HG03060 (cell line): ENCODE results near the gene C22orf23.
A peak's percentile ranks its signal among the peaks of the same experiment; 100 is the strongest.
"Not testable (repeated sequence)": the region's sequence is repeated elsewhere in the genome, so short reads cannot be mapped to it uniquely, and the experiment has no call there.

ENCODE experiments used
- ATAC-seq: cut with Tn5 transposase; IDR thresholded peaks from one replicate; pipeline ENCODE4 v1.9.1; 2021; ENCODE audit warnings: low read depth, moderate number of reproducible peaks; ENCODE audit not compliant: unreplicated experiment

C22orf23 gene

DNA sequence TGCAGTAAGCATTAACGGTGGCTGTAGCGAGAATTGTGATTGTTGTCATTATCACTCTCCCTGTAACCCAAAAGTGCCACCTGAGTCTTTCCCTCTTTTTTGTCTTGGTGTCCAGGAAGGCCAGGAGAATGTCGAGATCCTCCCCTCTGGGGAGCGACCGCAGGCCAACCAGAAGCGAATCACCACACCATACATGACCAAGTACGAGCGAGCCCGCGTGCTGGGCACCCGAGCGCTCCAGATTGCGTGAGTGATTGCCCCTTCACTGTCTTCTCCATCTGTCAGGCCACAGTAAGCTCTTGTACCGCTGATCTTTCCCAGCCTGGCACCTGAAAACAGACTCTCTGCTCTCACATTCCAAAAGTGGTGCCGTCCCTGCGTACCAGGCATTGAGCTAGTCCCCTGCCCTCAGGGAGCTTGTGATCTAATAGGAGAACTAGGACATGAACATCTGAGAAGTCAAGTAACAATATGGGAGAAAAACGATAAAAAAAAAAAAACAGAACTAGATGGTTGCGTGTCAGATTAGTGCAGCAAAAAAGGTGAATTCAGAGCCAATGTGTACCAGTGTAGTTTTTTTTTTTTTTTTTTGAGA lies 5.9 kb upstream of the C22orf23 start:
- ATAC-seq, result no peak

DNA sequence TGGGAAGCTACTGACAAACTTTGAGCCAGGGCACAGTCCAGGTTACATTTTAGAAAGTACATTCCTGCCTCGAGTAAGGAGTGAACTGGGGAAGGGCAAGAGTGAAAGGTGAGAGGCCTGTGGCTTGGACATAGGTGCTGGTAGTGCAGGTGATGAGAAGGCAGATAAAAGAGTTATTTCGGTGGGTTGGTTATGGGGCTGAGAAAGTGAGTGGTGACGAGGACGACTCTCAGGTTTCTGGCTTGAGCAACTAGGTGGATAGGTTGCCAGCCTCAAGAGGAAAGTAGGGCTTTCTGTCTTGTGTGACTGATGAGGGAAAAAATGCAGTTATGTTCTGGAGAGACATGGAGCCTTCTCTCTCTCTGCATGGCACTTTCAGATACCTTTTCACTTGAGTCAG lies 3.8 kb upstream of the C22orf23 start:
- ATAC-seq, result no peak

DNA sequence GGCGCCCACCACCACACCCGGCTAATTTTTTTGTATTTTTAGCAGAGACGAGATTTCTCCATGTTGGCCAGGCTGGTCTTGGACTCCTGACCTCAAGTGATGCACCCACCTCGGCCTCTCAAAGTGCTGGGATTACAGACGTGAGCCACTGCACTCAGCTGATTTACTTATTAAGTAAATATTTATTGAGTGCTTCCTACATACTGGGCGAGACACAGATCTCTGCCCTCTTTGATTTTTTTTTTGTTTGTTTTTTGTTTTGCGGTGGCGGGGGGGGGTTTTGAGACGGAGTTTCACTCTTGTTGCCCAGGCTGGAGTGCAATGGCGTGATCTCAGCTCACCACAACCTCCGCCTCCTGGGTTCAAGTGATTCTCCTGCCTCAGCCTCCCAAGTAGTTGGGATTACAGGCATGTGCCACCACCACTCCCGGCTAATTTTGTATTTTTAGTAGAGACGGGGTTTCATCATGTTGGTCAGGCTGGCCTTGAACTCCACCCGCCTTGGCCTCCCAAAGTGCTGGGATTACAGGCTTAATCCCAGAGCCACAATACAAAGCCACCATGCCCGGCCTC lies 2.5 kb upstream of the C22orf23 start:
- ATAC-seq, result not testable (repeated sequence)

DNA sequence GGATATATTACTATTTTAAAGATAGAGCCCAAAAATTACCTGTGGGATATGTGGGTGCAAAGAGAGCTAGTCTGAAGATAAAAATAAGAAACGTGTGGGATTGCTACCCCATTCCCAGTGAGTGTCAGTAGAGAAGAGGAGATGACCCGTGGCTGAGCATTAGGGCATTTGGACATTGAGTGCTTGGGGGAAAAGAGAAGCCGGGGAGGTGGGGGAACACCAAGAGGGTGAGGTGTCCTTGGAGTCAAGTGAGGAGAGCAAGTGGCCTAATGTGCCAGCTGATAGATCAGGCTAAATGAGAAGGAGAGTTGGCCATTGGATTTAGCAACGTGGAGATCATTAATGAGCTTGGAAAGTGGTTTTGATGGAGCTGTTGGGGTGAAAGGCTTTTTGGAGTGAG lies 1.3 kb upstream of the C22orf23 start:
- no peak for ATAC-seq

DNA sequence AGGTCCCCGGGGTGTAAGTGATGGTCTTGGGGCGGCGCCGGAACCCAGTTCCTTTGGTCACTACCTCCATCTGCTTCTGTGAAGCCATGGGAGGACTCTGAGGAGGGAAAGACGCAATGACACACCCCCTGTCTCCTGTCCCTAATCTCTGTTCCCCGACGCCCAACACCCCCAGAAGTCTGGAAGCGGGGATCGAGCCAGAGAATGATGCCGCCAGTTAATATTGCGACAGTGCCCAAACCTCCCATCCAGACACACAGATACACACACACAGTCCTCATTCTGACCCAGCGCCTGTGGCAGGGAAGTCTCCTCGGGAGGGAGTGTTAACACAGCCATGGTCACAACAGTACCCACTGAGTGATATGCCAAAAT lies 352 bp downstream of the C22orf23 start:
- peak; percentile 31 for ATAC-seq

DNA sequence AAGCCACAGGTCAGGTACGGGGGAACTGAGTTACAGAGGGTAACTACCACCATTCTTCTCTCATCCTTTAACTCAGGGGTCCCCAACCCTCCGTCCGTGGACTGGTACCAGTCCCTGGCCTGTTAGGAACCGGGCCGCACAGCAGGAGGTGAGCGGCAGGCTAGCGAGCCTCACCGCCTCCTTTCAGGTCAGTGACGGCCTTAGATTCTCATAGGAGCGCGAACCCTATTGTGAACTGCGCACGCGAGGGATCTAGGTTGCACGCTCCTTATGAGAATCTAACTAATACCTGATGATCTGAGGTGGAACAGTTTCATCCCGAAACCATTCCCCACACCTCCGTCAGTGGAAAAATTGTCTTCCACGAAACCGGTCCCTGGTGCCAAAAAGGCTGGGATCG lies 772 bp downstream of the C22orf23 start:
- not testable (repeated sequence) for ATAC-seq

DNA sequence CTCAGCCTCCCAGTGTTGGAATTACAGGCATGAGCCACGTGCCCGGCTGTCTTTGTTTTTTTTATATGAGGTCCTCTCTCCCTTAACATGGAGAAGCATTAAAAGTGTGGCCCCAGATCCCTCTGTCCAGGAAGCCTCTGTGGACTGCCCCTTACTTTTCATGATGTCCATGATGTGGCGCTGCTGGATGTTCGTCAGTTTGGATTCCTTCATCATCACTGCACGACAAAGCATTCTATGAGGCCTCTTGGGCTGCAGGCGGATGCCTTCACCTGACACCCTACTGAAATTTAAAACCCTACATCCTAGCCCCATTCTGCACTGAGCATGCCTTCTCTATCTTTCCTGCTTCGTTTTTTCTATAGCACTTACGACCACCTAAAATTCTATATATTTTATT lies 2.1 kb downstream of the C22orf23 start:
- ATAC-seq, result no peak

DNA sequence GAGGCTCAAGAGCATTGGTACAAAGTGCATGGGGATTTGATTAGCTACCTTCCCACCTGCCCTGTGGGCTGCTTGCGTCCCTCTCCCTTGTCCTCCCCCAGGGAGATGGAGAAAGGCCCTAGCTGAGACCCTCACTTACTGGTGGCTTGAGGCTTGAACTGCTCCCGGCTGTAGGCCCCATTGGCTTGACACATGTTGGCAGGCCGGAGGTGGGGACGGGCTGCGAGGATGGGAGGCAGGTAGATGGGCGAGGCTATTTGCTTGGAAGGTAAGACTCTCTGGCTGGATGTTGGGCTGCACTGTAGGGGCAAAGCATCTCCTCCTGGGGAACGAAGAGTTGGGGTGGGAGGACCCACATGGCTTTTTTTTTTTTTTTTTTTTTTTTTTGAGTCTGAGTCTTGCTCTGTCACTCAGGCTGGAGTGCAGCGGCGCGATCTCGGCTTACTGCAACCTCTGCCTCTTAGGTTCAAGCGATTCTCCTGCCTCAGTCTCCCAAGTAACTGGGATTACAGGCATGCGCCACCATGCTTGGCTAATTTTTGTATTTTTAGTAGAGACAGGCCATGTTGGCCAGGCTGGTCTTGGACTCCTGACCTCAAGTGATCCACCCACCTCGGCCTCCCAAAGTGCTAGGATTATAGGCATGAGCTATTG lies 6.1 kb downstream of the C22orf23 start:
- not testable (repeated sequence) for ATAC-seq

DNA sequence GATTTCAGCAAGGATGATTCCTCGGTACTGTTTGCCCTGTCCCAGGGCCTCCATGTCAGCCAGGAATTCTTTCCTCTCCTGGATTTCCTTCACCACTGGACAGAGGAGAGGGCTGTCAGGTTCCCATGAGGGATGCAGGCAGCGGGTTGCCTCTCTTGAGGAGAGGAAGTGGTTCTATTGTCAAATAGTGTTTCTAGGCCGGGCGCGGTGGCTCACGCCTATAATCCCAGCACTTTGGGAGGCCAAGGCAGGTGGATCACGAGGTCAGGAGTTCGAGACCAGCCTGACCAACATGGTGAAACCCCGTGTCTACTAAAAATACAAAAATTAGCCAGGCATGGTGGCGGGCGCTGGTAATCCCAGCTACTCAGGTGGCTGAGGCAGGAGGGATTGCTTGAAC lies 9.0 kb downstream of the C22orf23 start:
- ATAC-seq, result not testable (repeated sequence)

DNA sequence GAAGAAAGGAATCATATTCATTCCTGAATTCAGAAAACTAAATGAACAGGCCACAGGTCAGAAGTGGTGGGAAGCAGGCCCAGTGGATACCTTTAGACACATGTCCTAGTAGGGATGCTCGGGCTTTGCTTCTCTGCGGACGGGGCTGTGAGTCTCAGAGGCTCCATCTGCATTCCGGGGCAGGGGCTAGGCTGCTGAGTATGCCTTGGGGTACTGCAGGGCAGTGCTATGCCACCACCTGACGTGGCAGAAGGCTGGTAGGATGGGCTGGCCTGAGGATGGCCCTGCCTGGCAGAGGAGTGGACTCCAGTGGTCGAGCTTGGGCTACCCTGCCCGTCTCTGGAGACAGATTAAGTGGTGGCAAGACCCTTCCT lies 9.6 kb downstream of the C22orf23 start:
- no peak for ATAC-seq

DNA sequence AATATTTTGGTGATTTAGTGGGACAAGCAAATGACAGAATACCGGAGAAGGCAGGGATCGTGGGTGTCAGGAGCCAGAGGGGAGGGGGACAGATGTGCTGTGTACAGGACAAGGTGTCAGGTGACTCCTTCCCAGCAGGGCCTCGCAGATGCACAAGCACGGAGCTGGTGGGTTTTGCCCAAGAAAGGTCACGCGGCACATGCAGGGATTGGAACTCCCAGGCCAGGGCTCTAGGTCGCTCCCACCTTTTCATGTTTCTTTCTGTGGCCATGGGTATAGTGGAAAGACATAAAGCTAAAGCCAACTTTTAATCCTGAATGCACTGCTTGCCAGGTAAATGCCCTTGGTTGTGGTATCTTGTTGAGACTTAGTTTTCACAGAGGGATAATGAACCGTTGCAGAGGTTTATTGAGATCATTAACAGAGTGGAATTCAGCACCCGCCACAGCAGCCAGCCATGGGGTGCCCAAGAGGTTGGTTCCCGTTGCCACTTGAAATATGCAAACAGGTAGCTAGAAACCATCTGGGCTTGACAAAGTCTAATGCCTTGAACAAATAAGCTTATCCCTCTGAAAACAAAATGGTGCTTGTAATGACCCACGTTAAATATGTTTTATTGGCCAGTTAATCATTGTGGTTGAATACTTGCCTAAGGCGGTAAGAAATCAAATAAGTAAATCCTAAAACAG lies 10.1 kb downstream of the C22orf23 start:
- ATAC-seq, result no peak

DNA sequence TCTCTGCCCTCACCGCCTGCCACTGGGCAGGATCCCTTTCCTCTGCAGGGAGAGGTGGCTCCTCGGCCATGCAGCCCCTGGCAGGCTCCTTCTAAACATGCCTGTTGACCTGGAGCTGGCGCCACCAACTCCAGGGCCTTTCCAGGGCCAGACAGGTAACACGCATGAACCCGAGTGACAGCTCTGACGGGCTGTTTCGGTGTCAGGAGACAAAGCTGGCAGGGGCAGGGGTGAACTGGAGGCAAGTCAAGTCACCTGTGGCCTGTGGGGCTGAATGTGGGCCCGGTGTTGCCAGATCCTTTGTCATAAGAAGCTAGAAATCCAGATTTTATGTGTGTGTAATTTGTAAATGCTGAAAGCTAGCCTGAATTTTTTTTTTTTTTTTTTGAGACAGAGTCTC lies 11.3 kb downstream of the C22orf23 start:
- no peak for ATAC-seq

DNA sequence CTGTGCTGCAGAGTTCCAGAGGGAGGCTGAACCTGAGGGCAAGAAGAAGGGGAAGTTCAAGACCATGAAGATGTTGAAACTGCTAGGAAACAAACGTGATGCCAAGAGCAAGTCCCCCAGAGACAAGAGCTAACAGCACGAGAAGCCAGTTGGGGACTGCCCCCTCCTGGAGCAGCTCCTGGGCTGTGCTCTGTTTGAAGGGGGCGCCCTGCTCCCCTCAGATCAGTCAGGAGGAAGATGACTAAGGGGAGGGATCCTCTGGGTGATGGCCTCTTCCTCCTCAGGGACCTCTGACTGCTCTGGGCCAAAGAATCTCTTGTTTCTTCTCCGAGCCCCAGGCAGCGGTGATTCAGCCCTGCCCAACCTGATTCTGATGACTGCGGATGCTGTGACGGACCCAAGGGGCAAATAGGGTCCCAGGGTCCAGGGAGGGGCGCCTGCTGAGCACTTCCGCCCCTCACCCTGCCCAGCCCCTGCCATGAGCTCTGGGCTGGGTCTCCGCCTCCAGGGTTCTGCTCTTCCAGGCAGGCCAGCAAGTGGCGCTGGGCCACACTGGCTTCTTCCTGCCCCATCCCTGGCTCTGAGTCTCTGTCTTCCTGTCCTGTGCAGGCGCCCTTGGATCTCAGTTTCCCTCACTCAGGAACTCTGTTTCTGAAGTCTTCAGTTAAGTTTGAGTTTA lies 12.6 kb downstream of the C22orf23 start:
- no peak for ATAC-seq

DNA sequence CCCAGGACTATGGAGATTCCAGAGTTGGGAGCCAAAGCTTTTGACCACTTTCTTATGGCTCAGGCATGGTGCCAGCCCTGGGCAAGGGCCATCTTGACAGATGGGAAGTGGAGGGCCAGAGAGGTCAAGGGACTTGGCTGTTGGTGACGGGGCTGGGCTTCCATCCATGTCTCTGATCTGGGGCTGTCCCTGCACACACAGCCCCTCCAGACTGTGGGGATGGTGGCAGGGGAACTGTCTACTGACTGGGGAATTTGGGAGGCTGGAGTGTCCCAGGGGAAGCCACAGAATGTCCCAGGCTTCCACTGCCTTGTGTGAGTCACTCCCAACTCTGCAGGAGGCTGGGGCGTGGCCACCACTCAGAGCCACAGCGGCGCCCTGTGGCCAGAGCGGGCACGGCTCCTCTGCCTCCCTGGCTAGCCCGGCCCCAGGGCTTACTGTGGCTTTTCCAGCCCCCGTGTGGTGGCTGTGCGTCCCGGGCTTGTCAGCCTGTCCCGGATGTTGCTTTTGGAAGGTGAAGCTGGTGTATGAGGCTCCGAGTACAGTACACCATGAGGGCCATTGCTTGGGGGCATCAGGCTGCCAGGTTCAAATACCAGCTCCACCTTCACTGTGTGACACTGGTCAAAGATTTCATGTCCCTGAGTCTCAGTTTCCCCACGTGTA lies 19.6 kb downstream of the C22orf23 start:
- ATAC-seq, result no peak

DNA sequence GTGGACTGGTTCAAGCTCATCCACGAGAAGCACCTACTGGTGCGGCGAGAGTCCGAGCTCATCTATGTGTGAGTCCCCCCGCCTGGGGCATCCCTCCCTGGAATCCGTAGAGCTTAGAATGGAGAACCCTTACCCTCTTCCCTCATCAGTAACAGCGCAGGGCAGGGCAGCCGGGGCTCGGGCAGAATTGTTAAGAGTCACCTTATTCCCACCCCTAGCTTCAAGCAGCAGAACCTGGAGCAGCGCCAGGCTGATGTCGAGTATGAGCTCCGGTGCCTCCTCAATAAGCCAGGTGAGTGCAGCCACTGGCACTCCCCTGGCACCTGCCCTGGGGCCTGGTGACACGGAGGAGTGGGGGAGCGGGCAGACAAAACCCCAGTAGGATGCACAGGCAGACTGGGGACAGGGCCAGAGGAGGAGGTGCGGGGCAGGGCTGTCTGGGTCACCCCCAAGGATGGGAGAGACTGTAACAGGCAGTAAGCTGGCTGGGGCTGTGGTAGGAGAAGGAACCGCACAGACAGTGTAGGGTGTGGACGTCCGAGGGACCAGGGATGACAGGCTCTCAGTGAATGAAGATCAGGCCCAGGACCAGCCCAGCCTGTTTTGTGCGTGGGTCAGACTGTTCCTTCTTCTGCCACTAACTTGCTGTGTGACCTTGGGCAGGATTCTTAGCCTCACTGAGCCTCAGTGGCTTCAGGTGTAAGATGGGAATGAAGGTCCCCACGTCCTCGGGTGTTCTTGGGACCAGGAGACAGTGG lies 20.4 kb downstream of the C22orf23 start:
- no peak for ATAC-seq

DNA sequence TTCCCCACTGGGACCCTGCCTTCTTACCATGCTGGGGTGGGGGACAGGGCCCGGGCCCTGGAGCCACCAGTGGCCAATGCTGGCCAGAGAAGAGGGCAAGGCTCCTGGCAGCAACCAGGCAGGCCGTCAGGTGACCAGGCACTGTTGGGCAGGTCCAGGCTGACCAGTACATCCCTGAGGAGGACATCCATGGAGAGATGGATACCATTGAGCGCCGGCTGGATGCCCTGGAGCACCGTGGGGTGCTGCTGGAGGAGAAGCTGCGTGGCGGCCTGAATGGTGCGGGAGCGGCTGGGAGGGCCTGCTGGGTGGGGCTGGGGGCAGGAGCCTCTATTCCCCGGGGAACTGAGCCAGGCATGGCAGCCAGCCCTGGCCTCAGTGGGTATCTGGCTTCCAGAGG lies 21.0 kb downstream of the C22orf23 start:
- no peak for ATAC-seq

DNA sequence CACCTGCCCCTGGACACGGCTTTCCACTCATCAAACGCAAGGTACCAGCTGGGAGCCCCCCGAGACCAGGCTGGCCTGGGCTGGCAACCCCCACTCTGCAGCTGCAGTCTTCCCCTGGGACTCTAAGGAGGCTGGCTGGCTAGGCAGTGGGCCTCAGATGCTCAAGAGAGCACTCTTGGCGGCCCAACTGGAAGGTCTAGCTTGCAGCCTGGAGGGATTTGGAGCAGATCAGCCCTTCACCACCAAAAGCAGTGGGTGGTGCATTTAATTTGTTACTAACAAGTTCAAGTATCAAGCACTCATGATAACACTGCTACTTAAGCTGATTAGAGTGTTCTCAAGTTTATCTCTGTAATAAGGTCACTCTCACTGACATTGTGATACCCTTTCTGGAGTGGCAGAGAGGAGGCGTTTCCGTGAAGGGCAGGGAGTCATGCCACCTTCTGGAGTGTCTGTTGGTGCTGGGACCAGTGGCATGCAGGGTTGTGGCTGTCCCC lies 21.5 kb downstream of the C22orf23 start:
- no peak for ATAC-seq

DNA sequence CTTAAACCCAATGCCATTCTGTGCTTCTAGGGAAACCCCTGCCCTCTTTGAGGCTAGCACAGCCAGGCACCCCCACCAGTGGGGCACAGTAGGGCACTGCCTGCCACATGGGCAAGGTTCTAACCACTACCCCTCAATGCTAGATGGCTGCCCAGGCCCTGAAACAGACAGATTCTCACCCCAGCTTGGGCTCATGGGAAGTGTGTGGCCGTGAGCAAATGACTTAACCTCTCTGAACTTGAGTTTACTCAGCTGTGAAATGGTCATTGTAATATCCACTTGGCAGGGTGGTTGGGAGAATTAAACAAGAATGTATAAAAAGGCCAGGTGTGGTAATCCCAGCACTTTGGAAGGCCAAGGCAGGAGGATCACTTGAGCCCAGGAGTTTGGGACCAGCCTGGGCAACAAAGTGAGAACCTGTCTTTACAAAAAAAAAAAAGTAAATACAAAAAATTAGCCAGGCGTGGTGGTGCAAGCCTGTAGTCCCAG lies 22.4 kb downstream of the C22orf23 start:
- no peak for ATAC-seq

DNA sequence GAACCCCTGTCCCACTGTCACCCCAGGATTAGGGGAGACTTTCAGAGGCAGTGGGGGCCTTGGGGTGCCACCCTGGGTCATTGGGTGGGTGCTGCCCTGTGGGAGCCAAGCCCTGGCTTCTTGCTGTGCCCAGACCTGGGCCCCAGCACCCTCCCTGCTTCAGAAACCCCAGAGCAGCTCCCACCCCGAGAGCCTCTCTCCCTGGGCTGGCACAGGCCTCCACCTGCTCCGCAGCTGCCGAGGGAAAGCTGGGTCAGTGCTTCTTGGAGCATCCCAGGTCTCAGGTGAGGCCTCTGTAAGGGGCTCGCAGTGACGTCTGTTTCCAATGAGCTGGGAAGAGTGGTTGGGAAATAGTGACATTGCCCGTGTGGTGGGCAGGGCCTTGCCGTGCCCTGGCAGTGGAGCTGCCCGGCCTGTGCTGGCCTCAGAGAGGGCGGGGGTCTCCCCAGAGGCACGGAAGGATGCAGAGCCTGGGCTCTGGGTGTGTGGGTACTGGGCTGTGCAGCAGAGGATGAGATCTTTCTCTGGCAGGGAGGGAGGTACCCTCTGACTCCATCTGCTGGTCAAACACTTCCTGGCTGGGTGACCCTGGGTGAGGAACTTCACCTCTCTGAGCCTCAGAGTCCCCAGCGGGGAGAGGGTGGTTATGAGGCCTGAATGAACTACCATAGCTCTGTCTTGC lies 23.0 kb downstream of the C22orf23 start:
- ATAC-seq, result no peak
